ENCODE results near the gene PCK2. TPM values are rescaled to one million over a fixed set of nuclear protein-coding genes. Genes with fewer than 3 reads are reported as not detected.

The PCK2 gene
- total and polyA plus RNA-seq, 2 of the 8 experiments (the other 6 are each of a cell fraction or from before 2014, with no cell fraction given) = 81.9 to 115 TPM

GRCh38 chr14:24058951-24059475 is 35.1 kb upstream of the PCK2 start:
- no peak overlapping the region for H4K5ac ChIP-seq (ENCODE audit: insufficient read length, low read depth, low read length)
- no peak overlapping the region for H4K91ac ChIP-seq (replicated peaks; ENCODE audit: insufficient read length, low read length)
- H2BK120ac ChIP-seq (replicated peaks; ENCODE audit: low read depth, low read length) = no peak overlapping the region
- 88% methylated on average over 10 of the region's 10 CpGs; no CpG with 5 or more reads in 1 of the 2 experiments for WGBS, 2 experiments (ENCODE audit: extremely low coverage in 1 of 2, insufficient coverage in 1 of 2, insufficient read length in 1 of 2, insufficient replicate concordance in 2 of 2, low coverage in 1 of 2, low lambda C conversion rate in 2 of 2, missing lambda C conversion rate in 1 of 2)
- DNase-seq (ENCODE audit: low read depth in 1 of 2, low spot score in 2 of 2) (no peak), FAIRE-seq (no peak)
- no peak overlapping the region for H3K18ac ChIP-seq (ENCODE audit: extremely low read depth, low read length)
- POLR2A ChIA-PET (ENCODE audit: partially characterized antibody) = interaction anchor here (0.8 to 6.5 kb wide), 9 partner anchors 10 to 154 kb away, joined by 3 to 97 read pairs (median 14); partner anchors contain the start of genes CHMP4A and PCK2
- no peaks in the 10 kb centered on the region; a peak in 1 of 8 replicates for H3K36me3 ChIP-seq (ENCODE audit: control insufficient read depth in 2 of 4, insufficient read depth in 4 of 4, low read length in 3 of 4)
- CTCF ChIA-PET (ENCODE audit: partially characterized antibody) = interaction anchor here (0.6 to 9.6 kb wide), 27 partner anchors 8 to 286 kb away, joined by 3 to 234 read pairs (median 9); partner anchors contain the start of genes CIDEB, CPNE6, DCAF11 and DHRS4L2
- 0 out of 7 replicates have a peak, but pooled peaks cover 0 to 2% (median 0%) of the 10 kb centered on the region in 4 experiments for H3K4me1 ChIP-seq (replicated peaks in 1 of 4; ENCODE audit: control insufficient read depth in 3 of 4, insufficient read depth in 4 of 4, low read length in 3 of 4)
- peak overlapping the region; percentile 18; the same call in 1 of the 2 replicates for H2AK5ac ChIP-seq (ENCODE audit: low read depth, low read length)
- no peak overlapping the region for H3K4me3 ChIP-seq (ENCODE audit: extremely low read depth in 1 of 4, insufficient read depth in 2 of 4, low read depth in 3 of 4, low read length in 4 of 4)
- no peak overlapping the region for H3K56ac ChIP-seq (replicated peaks; ENCODE audit: insufficient read length, low read depth, low read length)
- no peak overlapping the region; the same call in 1 of the 2 replicates for H4K8ac ChIP-seq (ENCODE audit: extremely low read depth, insufficient read depth, low read length)
- no peak overlapping the region for H2AFZ ChIP-seq (ENCODE audit: low read length)
- no peak overlapping the region for H3K23ac ChIP-seq (ENCODE audit: insufficient read length)
- no peak overlapping the region for H2BK12ac ChIP-seq (ENCODE audit: low read depth, low read length)
- peaks cover 0 to 2% of the 10 kb centered on the region in 2 experiments for H4K20me1 ChIP-seq (replicated peaks in 1 of 2; ENCODE audit: control insufficient read depth in 1 of 2, insufficient read depth in 2 of 2, low read length in 2 of 2)
- H3K9me3 ChIP-seq (ENCODE audit: insufficient read depth in 2 of 2, low read depth in 1 of 2, low read length in 1 of 2) = no peaks in the 10 kb centered on the region
- H3K4me2 ChIP-seq (ENCODE audit: insufficient read depth in 1 of 2, low read depth in 2 of 2, low read length in 2 of 2) = no peak overlapping the region
- H3K4ac ChIP-seq (replicated peaks; ENCODE audit: insufficient read length, low read depth, low read length) = no peak overlapping the region
- H3K14ac ChIP-seq (ENCODE audit: insufficient read length) = no peak overlapping the region
- no peak overlapping the region for H3K9ac ChIP-seq (replicated peaks in 1 of 4; ENCODE audit: extremely low read depth in 1 of 4, low read depth in 3 of 4, low read length in 3 of 4)
- H2BK20ac ChIP-seq (ENCODE audit: low read length) = no peak overlapping the region
- TF ChIP-seq RXRA (IDR thresholded peaks at IDR 0.05; ENCODE audit: insufficient read depth, low read depth, low read length) = no peak
- TF ChIP-seq CBX8 (IDR thresholded peaks at IDR 0.05; ENCODE audit: borderline replicate concordance, low read depth, low read length) = no peak
- TF ChIP-seq MAX (IDR thresholded peaks at IDR 0.05) = no peak
- no peak for TF ChIP-seq CTCF (IDR thresholded peaks at IDR 0.05; ENCODE audit: control extremely low read depth in 1 of 3, insufficient read depth in 1 of 3, low read depth in 1 of 3, low read length in 3 of 3)
- TF ChIP-seq TEAD4 (IDR thresholded peaks at IDR 0.05; ENCODE audit: low read depth, low read length) = no peak
- TF ChIP-seq EP300 (IDR thresholded peaks at IDR 0.05; ENCODE audit: borderline replicate concordance in 1 of 2, low read depth in 2 of 2, low read length in 2 of 2) = no peak
- H2BK5ac ChIP-seq (ENCODE audit: low read depth, low read length) = 0 out of 2 replicates have a peak overlapping the region, but pooled peaks have one; percentile 35
- no peak overlapping the region for H3K27ac ChIP-seq (ENCODE audit: low read depth, low read length)
- no peaks in the 10 kb centered on the region for H3K79me2 ChIP-seq (ENCODE audit: control insufficient read depth in 1 of 2, insufficient read depth in 2 of 2, low read length in 2 of 2)
- no peaks in the 10 kb centered on the region for H3K23me2 ChIP-seq (ENCODE audit: low read depth, low read length)
- H3K27me3 ChIP-seq (replicated peaks in 1 of 4; ENCODE audit: control insufficient read depth in 3 of 4, extremely low read depth in 1 of 4, insufficient read depth in 3 of 4, low read length in 3 of 4) = no peaks in the 10 kb centered on the region
- H3K79me1 ChIP-seq (ENCODE audit: low read depth, low read length) = no peaks in the 10 kb centered on the region
- H2BK15ac ChIP-seq (ENCODE audit: low read length) = no peak overlapping the region

Data from H1 (cell line).